GM19043 (cell line): ENCODE data around the gene MIPOL1.
"Not testable (repeated sequence)": the region's sequence is repeated elsewhere in the genome, so short reads cannot be mapped to it uniquely, and the experiment has no call there.

Experiments used
- ATAC-seq: cut with Tn5 transposase; IDR thresholded peaks from one replicate; pipeline ENCODE4 v1.9.1; 2021; ENCODE audit warnings: low read depth; ENCODE audit not compliant: unreplicated experiment

MIPOL1 gene

GRCh38 chr14:37437490-37437889 is 239.8 kb downstream of the MIPOL1 start:
- no peak for ATAC-seq

DNA sequence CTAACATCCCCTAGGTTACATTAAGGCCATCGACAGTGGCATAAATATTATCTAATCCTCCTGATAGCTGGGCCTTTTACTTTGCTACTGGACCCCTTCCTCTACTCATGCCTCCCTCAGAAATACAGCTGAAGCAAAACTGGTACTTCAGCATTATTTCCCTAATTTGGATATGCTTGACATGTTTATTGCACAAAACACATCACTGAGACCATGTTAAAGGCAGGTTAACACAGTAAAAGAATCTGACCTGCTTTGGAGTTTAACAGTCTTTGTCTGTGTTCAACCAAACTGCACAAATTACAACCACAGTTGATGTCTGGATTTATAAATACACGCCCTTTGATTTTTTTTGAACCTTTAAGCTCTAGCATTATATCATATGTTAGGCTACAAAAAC is 240.7 kb downstream of the MIPOL1 start:
- no peak for ATAC-seq

GRCh38 chr14:37443461-37443860 is 245.7 kb downstream of the MIPOL1 start:
- no peak for ATAC-seq

DNA sequence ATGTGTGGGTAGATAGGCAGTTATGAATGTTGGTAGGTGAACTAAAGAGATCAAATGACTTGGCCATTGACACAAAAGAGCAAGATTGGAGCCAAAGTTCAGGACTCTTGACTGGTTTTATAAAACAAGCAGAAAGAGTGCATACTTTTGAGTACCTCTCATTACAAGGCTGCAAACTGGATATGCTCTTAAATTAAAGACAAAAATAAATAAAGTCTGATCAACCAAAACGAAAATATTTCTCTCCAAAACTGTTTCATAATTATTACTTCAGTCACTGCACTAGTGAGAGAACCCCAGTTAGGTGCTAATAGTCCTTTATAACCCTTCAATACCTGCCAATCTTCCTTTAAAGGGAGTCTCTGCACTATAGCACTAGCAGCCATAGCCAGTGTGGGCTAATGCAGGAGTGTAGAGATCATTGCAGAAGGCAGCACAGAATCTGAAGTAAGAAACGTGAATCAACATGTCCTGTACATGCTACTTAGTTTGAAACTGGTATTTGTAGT is 250.2 kb downstream of the MIPOL1 start:
- no peak for ATAC-seq

DNA sequence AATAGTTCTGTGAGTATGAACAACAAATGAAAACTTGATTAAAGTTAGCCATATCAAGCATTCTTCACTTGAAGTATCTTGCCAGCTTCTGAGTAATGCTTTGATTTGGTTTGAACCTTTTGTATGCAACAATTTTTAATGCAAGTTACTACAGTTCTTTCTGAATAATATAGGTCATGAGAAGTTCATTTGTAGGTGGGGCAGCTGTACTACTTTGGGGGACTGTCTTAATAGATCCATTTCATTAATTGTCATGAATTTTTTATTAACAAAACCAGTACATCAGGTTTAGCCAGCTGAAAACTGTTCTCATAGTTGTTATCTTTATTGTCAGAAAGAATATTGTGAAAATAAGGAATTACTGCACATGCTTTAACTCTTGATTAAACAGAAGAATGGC is 254.6 kb downstream of the MIPOL1 start:
- ATAC-seq, result no peak

DNA sequence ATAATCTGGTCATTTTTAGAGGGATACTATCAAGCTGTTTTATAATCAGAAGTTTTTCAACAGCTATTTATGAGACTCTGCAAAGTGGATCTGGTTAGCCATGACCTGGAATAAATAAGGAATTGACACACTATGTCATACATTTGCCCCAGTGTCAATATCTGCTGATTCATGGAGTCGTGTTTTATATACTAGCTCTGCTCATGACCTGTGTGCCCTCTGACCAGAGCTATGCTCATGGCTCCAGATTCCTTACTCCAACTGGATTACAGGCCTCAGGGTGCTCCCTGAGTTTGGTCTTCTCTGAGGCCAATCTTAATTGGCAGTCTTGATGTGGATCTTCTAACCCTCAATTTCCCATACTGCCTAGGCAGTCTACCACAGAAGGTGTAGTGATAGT is 256.2 kb downstream of the MIPOL1 start:
- no peak for ATAC-seq

GRCh38 chr14:37457334-37457733 is 259.6 kb downstream of the MIPOL1 start:
- ATAC-seq, result no peak

DNA sequence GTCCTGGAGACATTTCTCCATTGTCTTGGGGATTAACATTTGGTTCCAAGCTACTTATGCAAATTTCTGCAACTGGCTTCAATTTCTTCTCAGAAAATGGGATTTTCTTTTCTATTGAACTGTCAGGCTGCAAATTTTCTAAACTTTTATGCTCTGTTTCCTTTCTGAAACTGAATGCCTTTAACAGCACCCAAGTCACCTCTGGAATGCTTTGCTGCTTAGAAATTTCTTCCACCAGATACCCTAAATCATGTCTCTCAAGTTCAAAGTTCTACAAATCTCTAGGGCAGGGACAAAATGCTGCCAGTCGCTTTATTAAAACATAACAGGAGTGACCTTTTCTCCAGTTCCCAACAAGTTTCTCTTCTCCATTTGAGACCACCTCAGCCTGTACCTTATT is 264.7 kb downstream of the MIPOL1 start:
- ATAC-seq, result not testable (repeated sequence)

DNA sequence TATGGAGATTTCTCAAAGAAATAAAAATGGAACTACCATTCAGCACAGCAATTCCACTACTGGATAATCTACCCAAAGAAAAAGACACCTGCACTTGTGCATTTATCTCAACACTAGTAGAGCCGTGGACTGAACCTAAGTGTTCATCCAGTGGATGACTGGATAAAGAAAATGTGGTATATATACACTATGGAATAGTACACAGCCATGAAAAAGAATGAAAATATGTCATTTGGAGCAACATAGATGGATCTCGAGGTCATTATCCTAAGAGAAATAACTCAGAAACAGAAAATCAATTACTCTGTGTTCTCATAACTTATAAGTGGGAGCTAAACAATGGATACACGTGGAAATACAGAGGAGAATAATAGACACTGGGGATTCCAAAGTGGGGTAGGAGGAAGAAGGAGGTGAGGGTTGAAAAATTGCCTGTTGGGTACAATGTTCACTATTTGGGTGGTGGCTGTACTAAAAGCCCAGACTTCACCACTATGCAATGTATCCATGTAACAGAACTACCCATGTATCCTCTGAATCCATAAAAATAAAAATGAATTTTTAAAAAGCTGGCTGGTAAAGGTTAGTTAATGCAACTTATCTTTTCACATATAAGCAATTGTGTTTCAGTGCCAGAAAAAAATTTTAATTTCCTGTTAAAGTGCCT is 266.6 kb downstream of the MIPOL1 start:
- ATAC-seq, result no peak

- no peak for ATAC-seq
These were observed 268.4 kb downstream of the MIPOL1 start for GRCh38 chr14:37466003-37466622.

DNA sequence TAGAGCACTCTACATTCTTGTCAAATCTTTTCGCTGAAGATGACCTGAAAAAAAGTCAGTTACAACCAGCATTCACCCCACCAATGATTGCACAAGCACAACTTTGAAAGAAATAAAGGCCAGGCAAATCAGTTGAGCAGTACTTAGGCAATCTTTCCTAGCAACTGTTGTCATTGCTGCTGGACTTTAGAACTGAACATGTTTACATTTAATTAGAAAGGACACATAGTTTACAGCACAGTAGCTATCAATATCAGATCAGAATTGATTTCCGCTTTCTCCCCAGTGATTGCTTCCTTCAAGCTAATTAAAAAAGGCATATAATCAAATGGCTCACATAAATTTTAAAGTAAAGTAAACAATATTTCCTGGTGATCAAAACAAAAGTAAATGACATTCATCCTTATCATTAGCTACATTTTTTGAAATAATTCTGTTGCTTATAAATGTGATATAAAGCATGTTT is 268.9 kb downstream of the MIPOL1 start:
- ATAC-seq, result no peak

- ATAC-seq, result no peak
These were observed 271.9 kb downstream of the MIPOL1 start for GRCh38 chr14:37469650-37470049.

DNA sequence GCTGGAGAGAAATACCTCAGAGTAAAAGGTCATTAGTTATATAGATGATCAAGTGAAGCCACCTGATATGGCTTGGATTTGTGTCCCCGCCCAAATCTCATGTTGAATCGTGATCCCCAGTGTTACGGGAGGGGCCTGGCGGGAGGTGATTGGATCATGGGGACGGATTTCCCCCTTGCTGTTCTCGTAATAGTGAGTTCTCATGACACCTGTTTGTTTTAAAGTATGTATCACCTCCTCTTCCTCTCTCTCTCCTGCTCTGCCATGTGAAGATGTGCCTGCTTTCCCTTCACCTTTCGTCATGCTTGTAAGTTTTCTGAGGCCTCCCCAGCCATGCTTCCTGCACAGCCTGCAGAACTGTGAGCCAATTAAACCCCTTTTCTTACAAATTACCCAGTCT is 272.5 kb downstream of the MIPOL1 start:
- no peak for ATAC-seq

GRCh38 chr14:37472906-37473305 is 275.2 kb downstream of the MIPOL1 start:
- no peak for ATAC-seq

GRCh38 chr14:37474191-37474590 is 276.5 kb downstream of the MIPOL1 start:
- ATAC-seq, result no peak

DNA sequence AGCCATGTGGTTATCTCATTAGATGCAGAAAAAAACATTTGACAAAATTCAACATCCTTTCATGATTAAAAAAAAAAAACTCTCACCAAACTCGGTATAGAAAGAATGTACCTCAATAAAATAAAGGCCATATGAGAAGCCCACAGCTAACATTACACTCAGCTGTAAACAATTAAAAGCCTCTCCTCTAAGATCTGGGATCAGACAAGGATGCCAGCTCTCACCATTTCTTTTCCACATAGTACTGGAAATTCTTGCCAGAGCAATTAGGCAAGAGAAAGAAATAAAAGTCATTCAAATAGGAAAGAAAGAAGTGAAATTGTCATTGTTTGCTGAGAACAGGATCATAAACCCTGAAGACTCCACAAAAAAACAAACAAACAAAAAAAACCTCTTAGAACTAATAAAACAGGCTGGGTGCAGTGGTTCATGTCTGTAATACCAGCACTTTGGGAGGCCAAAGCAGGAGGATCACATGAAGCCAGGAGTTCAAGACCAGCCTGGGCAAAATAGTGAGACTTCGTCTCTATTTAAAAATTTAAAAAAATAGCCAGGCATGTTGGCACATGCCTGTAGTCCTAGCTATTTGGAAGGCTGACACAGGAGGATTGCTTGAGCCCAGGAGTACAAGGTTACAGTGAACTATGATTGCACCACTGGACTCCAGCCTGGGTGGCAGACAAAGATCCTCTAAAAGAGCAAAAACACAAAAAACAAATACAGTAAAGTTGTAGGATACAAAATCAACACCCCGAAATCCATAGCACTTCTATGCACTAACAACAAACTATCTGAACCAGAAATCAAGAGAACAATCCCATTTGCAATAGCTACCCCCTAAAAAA is 282.9 kb downstream of the MIPOL1 start:
- ATAC-seq, result no peak

GRCh38 chr14:37482428-37482827 is 284.7 kb downstream of the MIPOL1 start:
- no peak for ATAC-seq

DNA sequence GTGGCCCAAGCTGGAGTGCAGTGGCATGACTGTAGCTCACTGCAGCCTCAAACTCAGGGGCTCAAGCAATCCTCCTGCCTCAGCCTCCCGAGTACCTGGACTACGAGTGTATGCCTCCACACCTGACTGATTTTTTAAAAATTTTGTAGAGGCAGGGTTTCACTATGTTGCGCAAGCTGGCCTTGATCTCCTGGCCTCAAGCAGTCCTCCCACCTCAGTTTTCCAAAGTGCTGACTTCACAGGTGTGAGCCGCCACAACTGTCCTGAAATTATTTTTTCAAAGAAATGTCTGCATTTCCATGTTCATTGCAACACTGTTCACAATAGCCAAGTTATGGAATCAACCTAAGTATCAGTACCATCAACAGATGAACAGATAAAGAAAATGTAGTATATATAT is 285.9 kb downstream of the MIPOL1 start:
- ATAC-seq, result no peak

DNA sequence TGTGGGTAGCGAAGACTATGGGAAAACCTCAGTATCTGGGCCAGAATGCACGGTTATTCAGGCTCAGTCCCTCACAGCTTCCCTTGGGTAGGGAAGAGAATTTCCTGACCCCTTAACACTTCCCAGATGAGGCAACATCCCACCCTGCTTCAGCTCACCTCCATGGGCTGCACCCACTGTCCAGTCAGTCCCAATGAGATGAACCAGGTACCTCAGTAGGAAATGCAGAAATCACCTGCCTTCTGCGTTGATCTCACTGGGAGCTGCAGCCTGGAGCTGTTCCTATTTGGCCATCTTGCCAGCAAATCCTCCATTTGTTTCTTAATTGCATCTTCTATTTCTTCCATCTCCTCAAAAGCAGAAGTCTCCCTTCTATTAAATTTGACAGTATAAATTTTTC is 292.9 kb downstream of the MIPOL1 start:
- no peak for ATAC-seq

- ATAC-seq, result no peak
These were observed 293.3 kb downstream of the MIPOL1 start for GRCh38 chr14:37491076-37491475.

- ATAC-seq, result no peak
These were observed 295.9 kb downstream of the MIPOL1 start for GRCh38 chr14:37493606-37494005.
